H9 (cell line): ENCODE measurements around the gene ADA. TPM values are rescaled to one million over a fixed set of nuclear protein-coding genes. Genes with fewer than 3 reads are reported as not detected.

Experiments used
- DNase-seq: peaks from one replicate; pipeline ENCODE4 v3.0.0-alpha.2; 2017
- H2AFZ ChIP-seq: one replicate; pipeline ENCODE4 v1.6.1; 2013; ENCODE audit warnings: mild to moderate bottlenecking, low read length, control low read depth, moderate library complexity
- H2AK5ac ChIP-seq: 2 replicates; pipeline ENCODE4 v1.6.1; 2013; ENCODE audit warnings: low read length, control low read depth, mixed read lengths; ENCODE audit not compliant: insufficient read length
- H2BK120ac ChIP-seq: one replicate; pipeline ENCODE4 v1.6.1; 2013; ENCODE audit warnings: low read depth, mild to moderate bottlenecking, low read length, control low read depth, inconsistent platforms; ENCODE audit not compliant: poor library complexity, severe bottlenecking
- H2BK12ac ChIP-seq: 2 replicates; pipeline ENCODE4 v1.6.1; 2013; ENCODE audit warnings: low read length, control low read depth, mixed read lengths, low read depth; ENCODE audit not compliant: insufficient read length
- H2BK15ac ChIP-seq: 2 replicates; pipeline ENCODE4 v1.6.1; 2013; ENCODE audit warnings: low read depth, low read length, control low read depth
- H2BK20ac ChIP-seq: one replicate; pipeline ENCODE4 v1.6.1; 2013; ENCODE audit warnings: low read depth, mild to moderate bottlenecking, low read length, control low read depth, inconsistent platforms; ENCODE audit not compliant: poor library complexity, severe bottlenecking
- H2BK5ac ChIP-seq: 2 replicates; pipeline ENCODE4 v1.6.1; 2013; ENCODE audit warnings: low read length, control low read depth, mixed read lengths; ENCODE audit not compliant: insufficient read length
- H3K14ac ChIP-seq: 2 replicates; pipeline ENCODE4 v1.6.1; 2013; ENCODE audit warnings: low read length, control low read depth; ENCODE audit not compliant: insufficient read depth
- H3K18ac ChIP-seq: 2 replicates; pipeline ENCODE4 v1.6.1; 2013; ENCODE audit warnings: low read depth, mild to moderate bottlenecking, mixed read lengths, low read length, control low read depth; ENCODE audit not compliant: insufficient read length
- H3K23ac ChIP-seq: 2 replicates; pipeline ENCODE4 v1.6.1; 2013; ENCODE audit warnings: low read length, control low read depth, mixed read lengths, low read depth; ENCODE audit not compliant: insufficient read length
- H3K23me2 ChIP-seq: 2 replicates; pipeline ENCODE4 v1.6.1; 2013; ENCODE audit warnings: low read depth, mild to moderate bottlenecking, mixed read lengths, low read length, control low read depth; ENCODE audit not compliant: insufficient read length, poor library complexity, severe bottlenecking
- H3K27ac ChIP-seq: 2 replicates; pipeline ENCODE4 v1.5.1; 2013; ENCODE audit warnings: low read length, control low read depth, mixed read lengths, low read depth; ENCODE audit not compliant: insufficient read length
- H3K27me3 ChIP-seq: 2 replicates; pipeline ENCODE4 v1.6.1; 2013; ENCODE audit warnings: low read length, control low read depth, inconsistent platforms; ENCODE audit not compliant: insufficient read depth
- H3K4ac ChIP-seq: 2 replicates; pipeline ENCODE4 v1.6.1; 2013; ENCODE audit warnings: low read depth, mild to moderate bottlenecking, control low read depth, inconsistent platforms, low read length, moderate library complexity
- H3K4me1 ChIP-seq: 2 replicates; pipeline ENCODE4 v1.6.1; 2013; ENCODE audit warnings: low read length, control low read depth, inconsistent platforms; ENCODE audit not compliant: insufficient read depth
- H3K4me2 ChIP-seq: 2 replicates; pipeline ENCODE4 v1.6.1; 2013; ENCODE audit warnings: low read length, control low read depth, mixed read lengths; ENCODE audit not compliant: insufficient read length, insufficient read depth
- H3K56ac ChIP-seq: 2 replicates; pipeline ENCODE4 v1.6.1; 2013; ENCODE audit warnings: low read depth, mild to moderate bottlenecking, mixed read lengths, low read length, control low read depth; ENCODE audit not compliant: insufficient read length
- H3K79me1 ChIP-seq: 2 replicates; pipeline ENCODE4 v1.6.1; 2013; ENCODE audit warnings: low read depth, mild to moderate bottlenecking, moderate library complexity, low read length, control low read depth, inconsistent platforms; ENCODE audit not compliant: insufficient read depth, poor library complexity, severe bottlenecking
- H3K79me2 ChIP-seq: 2 replicates; pipeline ENCODE4 v1.6.1; 2013; ENCODE audit warnings: low read length, control low read depth, inconsistent platforms; ENCODE audit not compliant: insufficient read depth
- H3K9ac ChIP-seq: 2 replicates; pipeline ENCODE4 v1.6.1; 2013; ENCODE audit warnings: low read length, control low read depth, mixed read lengths; ENCODE audit not compliant: insufficient read length; ENCODE audit errors: extremely low read depth
- H3K9me3 ChIP-seq: one replicate; pipeline ENCODE4 v1.6.1; 2013; ENCODE audit warnings: low read depth, low read length, inconsistent platforms; ENCODE audit not compliant: control insufficient read depth
- H3T11ph ChIP-seq: one replicate; pipeline ENCODE4 v1.6.1; 2013; ENCODE audit warnings: mild to moderate bottlenecking, low read length, control low read depth, inconsistent platforms
- H4K20me1 ChIP-seq: one replicate; pipeline ENCODE4 v1.6.1; 2013; ENCODE audit not compliant: control insufficient read depth, insufficient read length, insufficient read depth
- H4K5ac ChIP-seq: 2 replicates; pipeline ENCODE4 v1.6.1; 2013; ENCODE audit warnings: low read depth, mild to moderate bottlenecking, mixed read lengths, low read length, control low read depth; ENCODE audit not compliant: insufficient read length
- H4K8ac ChIP-seq: replicated peaks from 2 replicates; pipeline ENCODE4 v1.6.1; 2013; ENCODE audit warnings: low read length, control low read depth, mixed read lengths, low read depth; ENCODE audit not compliant: insufficient read length
- H4K91ac ChIP-seq: 2 replicates; pipeline ENCODE4 v1.6.1; 2013; ENCODE audit warnings: low read depth, mild to moderate bottlenecking, moderate library complexity, mixed read lengths, low read length, control low read depth; ENCODE audit not compliant: insufficient read length
- H3K27ac Mint-ChIP-seq, 3 experiments: 2 replicates in 2 of 3; 3 replicates in 1 of 3; pipeline ENCODE4 v1.8.0; 2020 to 2021; ENCODE audit warnings: mixed read lengths in 3 of 3, mild to moderate bottlenecking in 1 of 3, moderate library complexity in 1 of 3
- H3K27me3 Mint-ChIP-seq: 2 replicates; pipeline ENCODE4 v1.8.0; 2021; ENCODE audit warnings: low read depth, mild to moderate bottlenecking, moderate library complexity, mixed read lengths
- H3K36me3 Mint-ChIP-seq, 3 experiments: 2 replicates in 2 of 3; 3 replicates in 1 of 3; pipeline ENCODE4 v1.8.0; 2020 to 2021; ENCODE audit warnings: low read depth in 3 of 3, mixed read lengths in 3 of 3; ENCODE audit not compliant: insufficient read depth in 1 of 3
- H3K4me1 Mint-ChIP-seq, 2 experiments: 2 replicates each; pipeline ENCODE4 v1.8.0; 2020; ENCODE audit warnings: mixed read lengths in 2 of 2
- H3K4me3 Mint-ChIP-seq, 2 experiments: 2 replicates in 1 of 2; 3 replicates in 1 of 2; pipeline ENCODE4 v1.8.0; 2020 to 2021; ENCODE audit warnings: mild to moderate bottlenecking in 2 of 2, mixed read lengths in 2 of 2, moderate library complexity in 1 of 2
- H3K9me3 Mint-ChIP-seq, 2 experiments: 2 replicates in 1 of 2; 3 replicates in 1 of 2; pipeline ENCODE4 v1.8.0; 2020; ENCODE audit warnings: mild to moderate bottlenecking in 2 of 2, mixed read lengths in 2 of 2, moderate library complexity in 1 of 2
- WGBS: extraction: QIAGEN DNeasy Blood & Tissue Kit; methylation state at CpG from one replicate; pipeline ENCODE4 v1.1.7; 2013; ENCODE audit warnings: missing lambda C conversion rate, low lambda C conversion rate, mixed read lengths; ENCODE audit not compliant: insufficient read length; ENCODE audit errors: extremely low coverage; 5-methylcytosine and 5-hydroxymethylcytosine counted together
- total RNA-seq: library from RNA; stranded (reverse); gene quantifications from 2 replicates; pipeline ENCODE4 v1.2.1, GENCODE V29; 2021
- TF ChIP-seq, protein P1 (sequence below): fragments of 200-600 bp; sonication (generic); conservative IDR thresholded peaks from 3 replicates; pipeline ENCODE4 v1.8.0; 2021; ENCODE audit warnings: antibody characterized with exemption, mild to moderate bottlenecking

Gene ADA
- total RNA-seq, 1 experiment from 2014 or later: 22.0 TPM

DNA sequence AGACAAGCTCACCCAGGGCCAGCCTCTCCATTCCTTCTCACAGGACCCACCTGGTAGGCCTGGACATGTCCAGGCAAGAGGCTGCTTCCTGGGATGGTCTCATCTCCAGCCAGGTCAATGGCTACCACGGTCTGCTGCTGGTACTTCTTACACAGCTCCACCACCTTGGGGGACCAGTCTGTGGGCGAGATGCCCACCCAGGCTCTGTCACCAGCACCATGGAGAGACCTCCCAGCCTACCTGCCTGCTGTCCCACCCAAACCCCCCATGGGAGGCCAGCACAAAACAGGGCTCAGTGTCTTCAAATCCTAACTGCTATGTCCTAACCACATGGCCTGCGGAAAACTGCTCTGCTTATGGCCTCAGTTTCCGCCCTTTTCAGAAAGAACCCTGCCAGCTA is 27.3 kb downstream of the ADA start:
- no peak overlapping the region for H3K18ac ChIP-seq
- no peak overlapping the region for H2AFZ ChIP-seq
- no peak overlapping the region for H2BK12ac ChIP-seq
- H4K91ac ChIP-seq: no peak overlapping the region
- H3K9ac ChIP-seq: no peak overlapping the region
- Mint-ChIP-seq H3K4me3 (no peak overlapping the region), H3K27me3 (peaks cover 45% of the 10 kb centered on the region), H3K27ac (no peak overlapping the region), H3K36me3 (peaks cover 34 to 52% (median 42%) of the 10 kb centered on the region in 3 experiments), H3K4me1 (no peaks in the 10 kb centered on the region), H3K9me3 (no peaks in the 10 kb centered on the region)
- H2BK5ac ChIP-seq: no peak overlapping the region
- no peaks in the 10 kb centered on the region for H3K79me2 ChIP-seq
- TF ChIP-seq, protein P1, sequence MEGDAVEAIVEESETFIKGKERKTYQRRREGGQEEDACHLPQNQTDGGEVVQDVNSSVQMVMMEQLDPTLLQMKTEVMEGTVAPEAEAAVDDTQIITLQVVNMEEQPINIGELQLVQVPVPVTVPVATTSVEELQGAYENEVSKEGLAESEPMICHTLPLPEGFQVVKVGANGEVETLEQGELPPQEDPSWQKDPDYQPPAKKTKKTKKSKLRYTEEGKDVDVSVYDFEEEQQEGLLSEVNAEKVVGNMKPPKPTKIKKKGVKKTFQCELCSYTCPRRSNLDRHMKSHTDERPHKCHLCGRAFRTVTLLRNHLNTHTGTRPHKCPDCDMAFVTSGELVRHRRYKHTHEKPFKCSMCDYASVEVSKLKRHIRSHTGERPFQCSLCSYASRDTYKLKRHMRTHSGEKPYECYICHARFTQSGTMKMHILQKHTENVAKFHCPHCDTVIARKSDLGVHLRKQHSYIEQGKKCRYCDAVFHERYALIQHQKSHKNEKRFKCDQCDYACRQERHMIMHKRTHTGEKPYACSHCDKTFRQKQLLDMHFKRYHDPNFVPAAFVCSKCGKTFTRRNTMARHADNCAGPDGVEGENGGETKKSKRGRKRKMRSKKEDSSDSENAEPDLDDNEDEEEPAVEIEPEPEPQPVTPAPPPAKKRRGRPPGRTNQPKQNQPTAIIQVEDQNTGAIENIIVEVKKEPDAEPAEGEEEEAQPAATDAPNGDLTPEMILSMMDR: no peak
- no peaks in the 10 kb centered on the region for H3K9me3 ChIP-seq
- H3K4me1 ChIP-seq: no peaks in the 10 kb centered on the region
- no peak overlapping the region for H2AK5ac ChIP-seq
- H2BK15ac ChIP-seq: no peak overlapping the region
- H2BK20ac ChIP-seq: no peak overlapping the region
- no CpG with 5 or more reads among the region's 4 CpGs for WGBS
- no peaks in the 10 kb centered on the region for H3K23me2 ChIP-seq
- H2BK120ac ChIP-seq: no peak overlapping the region
- no peaks in the 10 kb centered on the region for H4K20me1 ChIP-seq
- no peak overlapping the region; the same call in 1 of the 2 replicates for H3K14ac ChIP-seq
- no peak overlapping the region for H3K27ac ChIP-seq
- no peak overlapping the region for H3K56ac ChIP-seq
- H3K27me3 ChIP-seq: peaks cover 3% of the 10 kb centered on the region; the same call in 1 of the 2 replicates
- no peak overlapping the region for H4K8ac ChIP-seq
- no peak for DNase-seq
- H3K23ac ChIP-seq: no peak overlapping the region
- no peak overlapping the region for H3K4ac ChIP-seq
- H4K5ac ChIP-seq: no peak overlapping the region
- H3K79me1 ChIP-seq: no peaks in the 10 kb centered on the region
- no peak overlapping the region for H3T11ph ChIP-seq
- H3K4me2 ChIP-seq: no peak overlapping the region
